Fibroblast of peridontal ligament (primary cell): ENCODE data around the gene BCKDHB.
"Not testable (repeated sequence)": the region's sequence is repeated elsewhere in the genome, so short reads cannot be mapped to it uniquely, and the experiment has no call there.

Experiments used
- DNase-seq: peaks from one replicate; pipeline ENCODE4 v3.0.0-alpha.2; 2010; ENCODE audit errors: extremely low read depth

BCKDHB gene

GRCh38 chr6:80106418-80107235 lies at the start of gene BCKDHB:
TSS of gene BCKDHB (plus strand) at chr6:80106671. CDS start at chr6:80106694, 23 bp downstream.
- peak; percentile 97 for DNase-seq

- DNase-seq, result no peak
Observed at GRCh38 chr6:80060774-80061173, 45.7 kb upstream of the BCKDHB start.

GRCh38 chr6:80068146-80068545 lies 38.3 kb upstream of the BCKDHB start:
- not testable (repeated sequence) for DNase-seq

- not testable (repeated sequence) for DNase-seq
Observed at GRCh38 chr6:80070431-80070830, 36.0 kb upstream of the BCKDHB start.

DNA sequence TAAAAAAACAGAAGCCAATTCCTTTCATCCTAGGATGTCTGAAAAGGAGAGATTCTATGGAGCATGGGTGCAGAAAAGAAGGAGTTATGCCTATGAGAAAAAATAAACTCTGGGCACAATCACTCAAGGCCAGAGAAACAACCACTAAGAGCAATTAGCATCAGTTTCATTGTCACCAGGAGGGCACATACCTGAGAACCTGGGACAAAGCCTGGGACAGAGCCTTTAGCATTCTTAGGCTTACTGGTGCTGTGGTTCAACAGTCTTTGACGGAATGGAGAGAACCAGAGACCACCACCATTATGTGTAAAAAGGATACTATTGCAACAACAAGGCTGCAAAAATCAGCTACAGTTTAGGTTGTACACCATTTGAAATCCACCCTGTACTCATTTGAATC lies 29.4 kb upstream of the BCKDHB start:
- no peak for DNase-seq

GRCh38 chr6:80088637-80089036 lies 17.8 kb upstream of the BCKDHB start:
- no peak for DNase-seq

DNA sequence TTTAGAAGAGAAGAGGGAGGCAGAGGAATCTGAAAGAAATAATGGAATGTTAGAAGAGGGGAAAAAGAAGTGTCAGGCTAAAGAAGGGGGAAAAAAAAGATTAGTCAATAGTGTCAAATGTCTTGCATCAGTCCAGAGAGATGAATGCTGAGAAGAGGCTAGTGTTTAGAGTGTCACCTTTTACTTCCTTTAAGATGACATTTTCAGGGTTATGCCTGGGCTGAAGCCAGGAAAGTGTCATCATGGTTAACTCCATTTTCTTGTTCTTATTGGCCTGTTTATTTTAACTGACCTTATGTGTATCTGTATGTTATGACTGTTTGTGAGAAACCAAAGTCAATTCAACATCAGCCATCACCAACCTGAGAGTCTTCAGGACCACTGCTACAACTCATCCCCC lies 15.0 kb upstream of the BCKDHB start:
- no peak for DNase-seq

DNA sequence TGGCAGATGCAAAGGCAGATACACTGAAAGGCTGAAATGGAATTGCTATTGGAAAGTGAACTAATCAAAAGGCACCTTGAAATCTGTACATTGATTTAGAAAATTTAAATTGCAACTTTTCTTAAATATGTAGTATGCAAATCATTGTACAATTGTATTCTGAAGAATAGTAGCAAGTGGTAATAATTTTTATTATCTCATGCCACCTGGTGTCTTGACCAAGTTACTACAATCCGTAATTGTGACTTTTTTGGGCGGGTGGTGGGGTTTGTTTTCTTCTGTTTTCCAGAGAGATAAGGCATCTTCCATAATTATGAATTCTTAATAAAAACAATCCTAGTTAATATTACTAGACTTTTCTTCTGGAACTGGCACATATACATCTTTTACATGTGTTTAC lies 12.5 kb upstream of the BCKDHB start:
- DNase-seq, result peak; percentile 47

DNA sequence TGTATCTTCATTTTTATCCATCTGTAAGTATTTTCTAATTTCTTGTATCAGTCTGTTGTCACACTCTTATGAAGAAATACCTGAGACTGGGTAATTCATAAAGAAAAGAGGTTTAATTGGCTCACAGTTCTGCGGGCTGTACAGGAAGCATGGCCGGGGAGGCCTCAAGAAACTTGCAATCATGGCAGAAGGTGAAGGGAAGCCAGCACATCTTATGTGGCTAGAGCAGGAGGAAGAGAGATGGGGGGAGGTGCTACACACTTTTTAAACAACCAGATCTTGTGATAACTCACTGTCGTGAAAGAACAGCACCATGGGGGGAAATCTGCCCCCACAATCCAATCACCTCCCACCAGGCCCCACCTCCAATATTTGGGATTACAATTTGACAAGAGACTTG lies 10.9 kb upstream of the BCKDHB start:
- no peak for DNase-seq

DNA sequence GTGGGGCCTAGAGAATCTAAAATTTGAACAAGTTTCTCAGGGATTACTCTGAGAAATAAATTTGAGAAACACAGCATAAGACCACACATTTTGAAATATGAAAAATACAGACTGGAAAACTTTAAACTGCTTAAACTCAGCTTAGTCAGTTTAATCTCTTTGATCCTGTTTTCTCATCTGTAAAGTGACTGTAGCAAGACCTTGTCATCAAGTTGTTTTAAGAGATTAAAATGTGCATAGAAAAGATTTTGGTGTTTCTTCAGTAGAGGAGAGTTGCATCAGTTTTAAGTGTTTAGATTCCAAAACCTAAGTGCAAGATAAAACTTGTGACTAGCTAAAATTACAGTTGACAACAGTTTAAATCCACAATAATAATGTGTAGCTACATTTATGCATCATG lies 8.1 kb upstream of the BCKDHB start:
- no peak for DNase-seq

DNA sequence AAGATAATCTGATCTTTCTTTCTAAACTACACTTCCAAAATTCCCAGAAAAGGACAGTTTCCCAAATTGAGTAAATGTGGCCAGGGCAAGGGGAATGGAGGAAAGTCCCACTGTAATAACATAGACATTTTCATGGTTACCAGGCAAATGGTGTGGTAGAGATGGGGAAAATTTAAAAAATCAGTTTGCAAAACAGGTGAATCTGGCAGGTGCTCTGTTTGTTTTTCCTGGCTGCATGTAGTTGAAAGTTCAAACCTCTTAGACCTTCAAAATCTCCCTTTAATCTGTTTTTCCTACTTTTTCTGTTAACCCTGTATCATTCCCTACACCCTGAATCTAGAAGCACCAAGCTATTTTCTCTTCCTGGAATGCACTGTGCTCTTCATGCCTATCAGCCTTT lies 2.0 kb upstream of the BCKDHB start:
- DNase-seq, result no peak

DNA sequence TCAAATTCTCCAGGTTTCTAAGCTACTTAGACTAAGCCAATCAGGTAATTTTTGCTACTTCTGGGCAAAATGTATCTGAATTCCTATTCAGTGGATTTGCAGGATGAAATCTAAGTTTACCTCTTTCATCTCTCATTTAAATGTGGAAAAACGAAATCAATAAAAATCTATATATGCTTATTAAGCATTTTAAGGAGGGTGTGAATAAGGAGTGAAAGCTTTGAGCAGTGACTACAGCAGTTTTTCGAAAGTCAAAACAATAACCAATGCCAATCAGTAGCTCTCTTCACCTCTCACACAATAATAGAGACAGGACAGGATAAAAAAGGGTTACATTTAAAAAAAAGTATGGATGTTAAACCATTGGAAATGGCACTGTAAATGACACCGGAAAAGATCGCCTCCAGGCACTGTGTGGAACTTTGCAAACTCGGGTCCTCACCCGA lies 476 bp upstream of the BCKDHB start:
- no peak for DNase-seq

- DNase-seq, result not testable (repeated sequence)
Observed at GRCh38 chr6:80122576-80122975, 16.1 kb downstream of the BCKDHB start.

GRCh38 chr6:80126657-80127345 lies 20.3 kb downstream of the BCKDHB start:
- no peak for DNase-seq

DNA sequence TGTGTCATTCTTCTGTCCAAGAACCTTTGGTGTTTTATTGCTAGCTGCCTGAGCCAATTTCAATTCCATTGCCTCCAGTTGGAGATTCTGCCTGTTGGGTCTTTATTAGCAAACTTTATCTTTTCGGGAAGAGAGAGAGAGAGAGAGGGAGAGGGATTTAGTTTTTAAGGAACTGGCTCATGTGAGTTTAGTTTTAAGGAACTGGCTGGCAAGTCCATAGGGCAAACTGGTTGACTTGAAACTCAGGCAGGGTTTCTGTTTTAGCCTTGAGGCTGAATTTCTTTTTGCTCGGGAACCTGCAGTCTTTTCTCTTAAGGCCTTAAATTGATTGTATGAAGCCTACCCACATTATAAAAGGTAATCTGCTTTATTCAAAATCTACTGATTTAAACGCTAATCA lies 23.0 kb downstream of the BCKDHB start:
- no peak for DNase-seq

DNA sequence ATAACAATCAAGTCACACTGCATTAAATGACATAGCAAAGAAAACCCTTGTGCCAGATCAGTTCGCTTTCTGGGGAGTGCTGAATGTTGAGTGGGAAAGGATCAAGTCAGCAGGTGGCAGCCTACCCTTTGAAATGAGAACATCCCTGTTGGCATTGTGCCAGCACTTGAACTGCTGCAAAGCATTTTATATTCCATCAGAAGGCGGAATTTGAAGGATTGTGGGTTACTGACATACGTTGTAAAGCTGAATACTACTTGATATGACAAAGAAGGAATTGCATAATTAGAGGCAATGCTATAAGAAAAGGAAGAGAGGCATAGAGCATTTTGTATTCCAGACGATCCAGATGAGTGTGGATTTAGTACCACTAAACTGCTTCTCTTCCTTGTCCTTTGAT lies 26.5 kb downstream of the BCKDHB start:
- DNase-seq, result peak; percentile 85

DNA sequence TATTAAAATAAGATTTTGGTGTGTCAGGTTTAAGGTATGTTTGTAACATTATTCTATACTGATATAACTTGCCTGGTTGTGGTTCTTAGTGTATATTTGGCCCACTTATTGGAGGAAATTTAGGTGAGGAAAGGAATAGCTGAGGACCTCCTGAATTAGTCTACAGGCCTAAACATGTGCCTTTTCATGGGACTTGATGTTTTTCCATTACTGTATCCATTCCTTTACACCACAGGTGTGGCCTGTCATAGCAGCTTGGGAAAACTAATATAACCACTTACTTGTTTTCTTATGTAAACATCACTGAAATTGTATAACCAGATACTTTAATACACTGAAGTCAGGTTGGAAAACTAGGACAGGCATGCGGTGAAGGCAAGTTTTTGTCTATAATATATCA lies 27.6 kb downstream of the BCKDHB start:
- no peak for DNase-seq

DNA sequence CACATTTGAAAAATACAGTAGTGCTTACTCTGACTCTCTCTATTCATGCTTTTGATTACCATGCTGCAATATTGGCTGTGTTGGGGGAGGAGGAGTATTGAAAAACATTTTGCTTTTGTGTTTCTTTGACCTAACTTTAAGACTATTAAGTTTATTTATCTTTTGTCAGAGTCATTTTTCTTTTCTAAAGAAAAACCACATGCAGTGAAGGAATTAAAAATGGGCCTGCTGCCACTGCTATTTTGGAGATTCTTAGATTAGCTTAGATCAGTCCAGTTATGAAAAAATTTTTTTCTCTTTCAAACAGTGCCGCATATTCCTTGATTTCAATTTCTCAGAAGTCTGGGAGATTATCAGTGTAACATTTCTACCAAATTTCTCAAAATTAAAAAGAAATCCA lies 36.1 kb downstream of the BCKDHB start:
- DNase-seq, result peak; percentile 85

- DNase-seq, result peak; percentile 94
Observed at GRCh38 chr6:80143419-80143937, 37.0 kb downstream of the BCKDHB start.

GRCh38 chr6:80144753-80145315 lies 38.4 kb downstream of the BCKDHB start:
- no peak for DNase-seq

DNA sequence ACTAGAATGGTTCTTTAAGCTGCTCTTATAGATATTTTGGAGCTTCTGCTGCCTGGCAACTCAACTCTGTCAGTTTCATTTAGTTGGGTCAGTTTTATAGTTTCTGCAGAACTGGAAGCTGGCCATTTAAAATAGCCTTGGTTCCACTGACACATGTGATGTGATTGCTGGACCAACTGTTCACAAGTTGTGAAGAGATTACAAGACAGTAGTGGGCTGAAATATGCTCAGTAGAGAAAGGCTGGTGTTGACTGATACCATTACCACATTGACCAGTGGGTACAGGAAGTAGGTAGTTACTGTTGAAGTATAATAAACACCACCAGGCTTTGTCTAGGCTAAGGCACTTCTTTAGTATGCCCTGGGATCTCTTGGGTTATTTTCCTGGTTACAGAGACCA lies 39.0 kb downstream of the BCKDHB start:
- DNase-seq, result peak; percentile 33

GRCh38 chr6:80145921-80146320 lies 39.5 kb downstream of the BCKDHB start:
- no peak for DNase-seq

DNA sequence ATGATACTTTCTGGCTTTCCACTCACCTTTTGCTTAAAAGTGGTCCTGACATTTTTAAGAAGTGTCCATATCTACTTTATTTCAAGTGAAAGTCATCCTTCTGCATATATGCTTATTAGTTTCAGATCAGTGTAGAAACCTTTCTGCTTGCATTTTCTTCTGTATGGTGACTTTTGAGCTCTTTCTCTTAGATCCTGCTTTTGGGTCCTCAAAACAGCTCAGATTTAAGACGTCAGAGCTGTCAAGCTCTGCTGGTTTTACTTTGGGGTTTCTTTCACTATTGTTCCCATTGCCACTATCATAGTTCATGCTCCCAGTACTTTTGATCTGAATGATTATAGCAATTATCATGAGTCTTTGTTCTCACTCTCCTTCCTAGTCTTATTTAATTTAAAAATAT lies 41.7 kb downstream of the BCKDHB start:
- DNase-seq, result no peak
